ENCODE measurements around the gene ATP1A4.

DNA sequence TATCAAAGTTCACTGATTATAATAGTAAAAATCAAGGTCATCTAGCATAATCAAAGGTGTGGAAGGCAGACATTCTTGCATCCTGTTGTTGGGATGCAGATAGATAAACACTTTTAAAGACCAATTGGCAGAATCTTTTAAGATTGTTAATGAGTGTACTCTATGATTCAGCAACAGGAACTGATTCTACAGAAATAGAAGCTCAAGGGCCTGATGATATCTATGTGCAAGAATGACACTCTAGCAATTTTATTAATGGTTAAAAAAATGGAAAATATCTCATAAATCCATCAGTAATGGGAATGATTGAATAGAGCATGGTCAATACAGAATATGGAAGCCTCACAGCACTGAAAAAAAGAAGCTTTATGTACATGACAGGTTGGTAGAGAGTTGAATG lies 2.2 kb upstream of the ATP1A4 start:
- TF ChIP-seq, protein P1, sequence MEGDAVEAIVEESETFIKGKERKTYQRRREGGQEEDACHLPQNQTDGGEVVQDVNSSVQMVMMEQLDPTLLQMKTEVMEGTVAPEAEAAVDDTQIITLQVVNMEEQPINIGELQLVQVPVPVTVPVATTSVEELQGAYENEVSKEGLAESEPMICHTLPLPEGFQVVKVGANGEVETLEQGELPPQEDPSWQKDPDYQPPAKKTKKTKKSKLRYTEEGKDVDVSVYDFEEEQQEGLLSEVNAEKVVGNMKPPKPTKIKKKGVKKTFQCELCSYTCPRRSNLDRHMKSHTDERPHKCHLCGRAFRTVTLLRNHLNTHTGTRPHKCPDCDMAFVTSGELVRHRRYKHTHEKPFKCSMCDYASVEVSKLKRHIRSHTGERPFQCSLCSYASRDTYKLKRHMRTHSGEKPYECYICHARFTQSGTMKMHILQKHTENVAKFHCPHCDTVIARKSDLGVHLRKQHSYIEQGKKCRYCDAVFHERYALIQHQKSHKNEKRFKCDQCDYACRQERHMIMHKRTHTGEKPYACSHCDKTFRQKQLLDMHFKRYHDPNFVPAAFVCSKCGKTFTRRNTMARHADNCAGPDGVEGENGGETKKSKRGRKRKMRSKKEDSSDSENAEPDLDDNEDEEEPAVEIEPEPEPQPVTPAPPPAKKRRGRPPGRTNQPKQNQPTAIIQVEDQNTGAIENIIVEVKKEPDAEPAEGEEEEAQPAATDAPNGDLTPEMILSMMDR (IDR thresholded peaks at IDR 0.05) = no peak
- TF ChIP-seq POLR2A (IDR thresholded peaks at IDR 0.05) = no peak

All from uterus (tissue), 2 donors.